ENCODE results near the gene PNPLA2. TPM values are rescaled to one million over a fixed set of nuclear protein-coding genes. Genes with fewer than 3 reads are reported as not detected.

PNPLA2 gene
- total and polyA plus RNA-seq, 10 of the 15 experiments (the other 5 are each of a cell fraction or from before 2014, with no cell fraction given) = 0.19 to 34.0 (median 8.1) TPM

GRCh38 chr11:855330-855674, 36.6 kb downstream of the PNPLA2 start:
- Histone ChIP-seq H3K4me2 (ENCODE audit: control insufficient read depth, insufficient read depth) (no peak overlapping the region), H2AFZ (ENCODE audit: control insufficient read depth, low read depth, low read length) (no peak overlapping the region), H3K36me3 (ENCODE audit: control insufficient read depth in 2 of 2, insufficient read depth in 2 of 2, low read length in 1 of 2) (no peaks in the 10 kb centered on the region), H3K4me3 (no peak overlapping the region), H3K4me1 (ENCODE audit: control insufficient read depth, insufficient read depth, low read length) (no peaks in the 10 kb centered on the region), H3K9ac (ENCODE audit: control insufficient read depth, insufficient read depth, low read length) (no peak overlapping the region), H3K27me3 (replicated peaks in 1 of 2; ENCODE audit: control insufficient read depth in 2 of 2, insufficient read depth in 2 of 2, low read length in 1 of 2) (no peaks in the 10 kb centered on the region), H3K27ac (ENCODE audit: control insufficient read depth, insufficient read depth) (no peak overlapping the region), H3K9me3 (replicated peaks; ENCODE audit: control insufficient read depth, insufficient read depth, low read length) (no peaks in the 10 kb centered on the region), H4K20me1 (ENCODE audit: control insufficient read depth, insufficient read depth) (no peaks in the 10 kb centered on the region), H3K79me2 (ENCODE audit: control insufficient read depth, insufficient read depth, low read length) (no peaks in the 10 kb centered on the region)
- 38% methylated on average over 6 of the region's 7 CpGs for WGBS (ENCODE audit: insufficient coverage, insufficient replicate concordance, low lambda C conversion rate, missing lambda C conversion rate)
- CTCF ChIA-PET = no interaction called here
- no peak for TF ChIP-seq FOXM1 (IDR thresholded peaks at IDR 0.05; ENCODE audit: low read depth, low read length)
- TF ChIP-seq EZH2 (IDR thresholded peaks at IDR 0.05; ENCODE audit: borderline replicate concordance, control insufficient read depth, low read depth, low read length) = no peak
- no peak for TF ChIP-seq CBFB (IDR thresholded peaks at IDR 0.05; ENCODE audit: low read depth)
- no peak for TF ChIP-seq CBX5 (IDR thresholded peaks at IDR 0.05; ENCODE audit: low read depth)
- no peak for TF ChIP-seq RUNX3 (IDR thresholded peaks at IDR 0.05; ENCODE audit: low read length)
- TF ChIP-seq, protein P1, sequence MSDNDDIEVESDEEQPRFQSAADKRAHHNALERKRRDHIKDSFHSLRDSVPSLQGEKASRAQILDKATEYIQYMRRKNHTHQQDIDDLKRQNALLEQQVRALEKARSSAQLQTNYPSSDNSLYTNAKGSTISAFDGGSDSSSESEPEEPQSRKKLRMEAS (IDR thresholded peaks at IDR 0.05; ENCODE audit: low read depth, low read length) = no peak
- TF ChIP-seq BMI1 (IDR thresholded peaks at IDR 0.05; ENCODE audit: borderline replicate concordance) = no peak
- in situ Hi-C loops (cut with MboI) (no loop called here), intact Hi-C loops (cut with micrococcal nuclease; ENCODE audit: unreplicated experiment) (no loop called here)
- no peak for ATAC-seq
- no TSS peak for BruUV-seq (replicated peaks)
- SMC1A ChIA-PET (ENCODE audit: uncharacterized antibody, unreplicated experiment) = no interaction called here
- no peak for DNase-seq (ENCODE audit: low read depth, low spot score)
- FAIRE-seq = no peak
- POLR2A ChIA-PET = interaction anchor here (0.6 kb wide), 1 partner anchor 210 kb away, joined by 4 read pairs; no protein-coding TSS in a partner anchor
- RAD21 ChIA-PET (ENCODE audit: unreplicated experiment) = no interaction called here

GRCh38 chr11:855796-856195, 37.1 kb downstream of the PNPLA2 start:
- BruUV-seq (replicated peaks) = no TSS peak
- Histone ChIP-seq H3K36me3 (ENCODE audit: control insufficient read depth in 2 of 2, insufficient read depth in 2 of 2, low read length in 1 of 2) (no peaks in the 10 kb centered on the region), H4K20me1 (ENCODE audit: control insufficient read depth, insufficient read depth) (no peaks in the 10 kb centered on the region), H2AFZ (ENCODE audit: control insufficient read depth, low read depth, low read length) (no peak overlapping the region), H3K79me2 (ENCODE audit: control insufficient read depth, insufficient read depth, low read length) (no peaks in the 10 kb centered on the region), H3K4me1 (ENCODE audit: control insufficient read depth, insufficient read depth, low read length) (no peaks in the 10 kb centered on the region), H3K4me3 (no peak overlapping the region), H3K27me3 (replicated peaks in 1 of 2; ENCODE audit: control insufficient read depth in 2 of 2, insufficient read depth in 2 of 2, low read length in 1 of 2) (no peaks in the 10 kb centered on the region), H3K9me3 (replicated peaks; ENCODE audit: control insufficient read depth, insufficient read depth, low read length) (no peaks in the 10 kb centered on the region), H3K27ac (ENCODE audit: control insufficient read depth, insufficient read depth) (no peak overlapping the region), H3K4me2 (ENCODE audit: control insufficient read depth, insufficient read depth) (no peak overlapping the region), H3K9ac (ENCODE audit: control insufficient read depth, insufficient read depth, low read length) (no peak overlapping the region)
- ATAC-seq = no peak
- FAIRE-seq = no peak
- ChIA-PET POLR2A (interaction anchor here (0.6 kb wide), 1 partner anchor 209 kb away, joined by 4 read pairs; no protein-coding TSS in a partner anchor), RAD21 (ENCODE audit: unreplicated experiment) (no interaction called here), SMC1A (ENCODE audit: uncharacterized antibody, unreplicated experiment) (no interaction called here), CTCF (no interaction called here)
- in situ Hi-C loops (cut with MboI) (no loop called here), intact Hi-C loops (cut with micrococcal nuclease; ENCODE audit: unreplicated experiment) (no loop called here)
- 14% methylated on average over 12 of the region's 12 CpGs for WGBS (ENCODE audit: insufficient coverage, insufficient replicate concordance, low lambda C conversion rate, missing lambda C conversion rate)
- DNase-seq (ENCODE audit: low read depth, low spot score) = no peak
- TF ChIP-seq PKNOX1 (IDR thresholded peaks at IDR 0.05) (no peak), E2F8 (IDR thresholded peaks at IDR 0.05; ENCODE audit: low read depth, partially characterized antibody) (no peak), RELA (IDR thresholded peaks at IDR 0.05; ENCODE audit: borderline replicate concordance, partially characterized antibody) (no peak), GABPA (IDR thresholded peaks at IDR 0.05; ENCODE audit: low read depth) (no peak), NFIC (IDR thresholded peaks at IDR 0.05; ENCODE audit: low read depth, low read length) (no peak), EP300 (IDR thresholded peaks at IDR 0.05; ENCODE audit: borderline replicate concordance in 1 of 2, control insufficient read depth in 1 of 2, low read depth in 2 of 2, low read length in 2 of 2) (no peak)
- TF ChIP-seq, protein P2, sequence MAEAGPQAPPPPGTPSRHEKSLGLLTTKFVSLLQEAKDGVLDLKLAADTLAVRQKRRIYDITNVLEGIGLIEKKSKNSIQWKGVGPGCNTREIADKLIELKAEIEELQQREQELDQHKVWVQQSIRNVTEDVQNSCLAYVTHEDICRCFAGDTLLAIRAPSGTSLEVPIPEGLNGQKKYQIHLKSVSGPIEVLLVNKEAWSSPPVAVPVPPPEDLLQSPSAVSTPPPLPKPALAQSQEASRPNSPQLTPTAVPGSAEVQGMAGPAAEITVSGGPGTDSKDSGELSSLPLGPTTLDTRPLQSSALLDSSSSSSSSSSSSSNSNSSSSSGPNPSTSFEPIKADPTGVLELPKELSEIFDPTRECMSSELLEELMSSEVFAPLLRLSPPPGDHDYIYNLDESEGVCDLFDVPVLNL (IDR thresholded peaks at IDR 0.05; ENCODE audit: low read depth, low read length) = no peak

Data from GM12878 (cell line).